HepG2 (cell line): ENCODE measurements around the gene KCNB1. TPM values are rescaled to one million over a fixed set of nuclear protein-coding genes. Genes with fewer than 3 reads are reported as not detected.

Source experiments
- ATAC-seq: fragments of 200-7000 bp; cut with Tn5 transposase; 3 replicates; pipeline ENCODE4 v1.9.1; 2020; ENCODE audit warnings: mild to moderate bottlenecking, moderate library complexity
- BruUV-seq: library from RNA; stranded (reverse); fragments of 400-500 nt; replicated peaks from 2 replicates; lab custom pipeline; 2021; lab: Mats Ljungman, UMichigan
- CTCF ChIA-PET: fragments of 300-600 bp; formaldehyde crosslinking; extraction: SDS; loops from one replicate; lab custom pipeline; 2021; ENCODE audit warnings: low total read pairs, inconsistent platforms, low intra/inter-chr PET ratio; lab: Yijun Ruan, JAX
- POLR2A ChIA-PET: fragments of 350-600 bp; sonication (Branson Sonifier 250); formaldehyde crosslinking; loops from one replicate; lab custom pipeline; 2020; ENCODE audit warnings: antibody characterized with exemption, inconsistent platforms; lab: Yijun Ruan, JAX
- DNase-seq: peaks from one replicate; pipeline ENCODE4 v3.0.0-alpha.2; 2015; ENCODE audit warnings: low spot score
- FAIRE-seq: peaks from 3 replicates; lab custom pipeline; 2011; peaks lifted over from hg19 to GRCh38; lab: Jason Lieb, UNC
- H2AFZ ChIP-seq: one replicate; pipeline ENCODE4 v1.6.1; 2011; ENCODE audit warnings: low read length, inconsistent platforms
- H3K27ac ChIP-seq: fragments of 300-600 bp; 3 replicates; pipeline ENCODE4 v1.8.0; 2011; ENCODE audit warnings: mixed run types, mild to moderate bottlenecking, mixed read lengths, low read length, inconsistent platforms; ENCODE audit not compliant: insufficient read depth; ENCODE audit errors: extremely low read length
- H3K27me3 ChIP-seq, 2 experiments: fragments of 200-600 bp in 1 of 2; 2 replicates in 1 of 2; 3 replicates in 1 of 2; pipeline versions ENCODE4 v1.6.0 to v1.8.0; 2011; ENCODE audit warnings: low read length in 2 of 2, mild to moderate bottlenecking in 2 of 2, moderate library complexity in 2 of 2, inconsistent platforms in 1 of 2; ENCODE audit not compliant: insufficient read depth in 2 of 2, control insufficient read depth in 1 of 2
- H3K36me3 ChIP-seq, 2 experiments: fragments of 200-600 bp in 1 of 2; replicated peaks in 1 of 2; 2 replicates in 1 of 2; 3 replicates in 1 of 2; pipeline versions ENCODE4 v1.5.1 to v1.8.0; 2011; ENCODE audit warnings: low read length in 2 of 2, inconsistent platforms in 1 of 2; ENCODE audit not compliant: insufficient read depth in 2 of 2, control insufficient read depth in 1 of 2
- H3K4me1 ChIP-seq: 2 replicates; pipeline ENCODE4 v1.5.1; 2012; ENCODE audit warnings: low read length, inconsistent platforms; ENCODE audit not compliant: insufficient read depth
- H3K4me2 ChIP-seq: 2 replicates; pipeline ENCODE4 v1.6.0; 2011; ENCODE audit warnings: low read depth, low read length, inconsistent platforms
- H3K4me3 ChIP-seq, 3 experiments: fragments of 200-600 bp in 1 of 3; sonication (generic), shearing (Covaris generic) in 1 of 3; replicated peaks in 1 of 3; 2 replicates each; pipeline ENCODE4 v1.5.1; 2011 to 2016; ENCODE audit warnings: low read length in 3 of 3, inconsistent platforms in 2 of 3, low read depth in 2 of 3, mild to moderate bottlenecking in 2 of 3, control low read depth in 1 of 3, mixed read lengths in 1 of 3; ENCODE audit not compliant: insufficient read depth in 1 of 3
- H3K79me2 ChIP-seq: one replicate; pipeline ENCODE4 v1.6.1; 2011; ENCODE audit warnings: low read length, inconsistent platforms; ENCODE audit not compliant: insufficient read depth
- H3K9ac ChIP-seq: 2 replicates; pipeline ENCODE4 v1.6.0; 2011; ENCODE audit warnings: mild to moderate bottlenecking, low read depth, low read length, inconsistent platforms; ENCODE audit not compliant: insufficient read depth
- H3K9me3 ChIP-seq: 2 replicates; pipeline ENCODE4 v1.5.1; 2012; ENCODE audit warnings: mild to moderate bottlenecking, low read length
- H4K20me1 ChIP-seq: 2 replicates; pipeline ENCODE4 v1.6.0; 2011; ENCODE audit warnings: inconsistent platforms, mild to moderate bottlenecking, low read length, moderate library complexity; ENCODE audit not compliant: insufficient read depth
- CSRNP1 ChIP-seq: sonication (generic); formaldehyde crosslinking; IDR thresholded peaks from 2 replicates; pipeline ENCODE4 v1.8.1; 2023; ENCODE audit warnings: mild to moderate bottlenecking, missing genetic modification reagents
- ZFP36L1 ChIP-seq: sonication (generic); formaldehyde crosslinking; IDR thresholded peaks from 2 replicates; pipeline ENCODE4 v1.8.0; 2022; ENCODE audit warnings: mild to moderate bottlenecking, missing genetic modification reagents, moderate library complexity
- ZNF766 ChIP-seq: sonication (generic); formaldehyde crosslinking; IDR thresholded peaks from 2 replicates; pipeline ENCODE4 v1.5.0; 2020; ENCODE audit warnings: missing genetic modification reagents, borderline replicate concordance
- ZSCAN30 ChIP-seq: sonication (generic); formaldehyde crosslinking; IDR thresholded peaks from 2 replicates; pipeline ENCODE4 v1.5.0; 2020; ENCODE audit warnings: mild to moderate bottlenecking, missing genetic modification reagents
- WGBS: methylation state at CpG from one replicate; pipeline ENCODE4 v1.1.6; 2017; ENCODE audit warnings: low lambda C conversion rate; 5-methylcytosine and 5-hydroxymethylcytosine counted together
- in situ Hi-C: cut with HindIII; loops from 2 replicates; pipeline ENCODE4 v1.10.0; 2017; ENCODE audit warnings: low pct_unique_long_range_greater_than_20kb; ENCODE audit not compliant: extremely low pct_ligation_motif_present
- intact Hi-C: fragments of 100-400 bp; cut with micrococcal nuclease; formaldehyde crosslinking; loops from one replicate; pipeline ENCODE4 v1.10.0; 2022; ENCODE audit not compliant: unreplicated experiment
- polyA plus RNA-seq, 8 experiments: library from polyadenylated mRNA; depleted of rRNA in 3 of 8; stranded (reverse) in 7 of 8; unstranded in 1 of 8; fragments of >200 nt; fragmentation: Illumina TruSeq in 4 of 8; extraction: Trizol in 4 of 8; gene quantifications; 2 replicates each; pipeline versions ENCODE4 v1.2.1 to v1.2.3, GENCODE V29; 2011 to 2016; ENCODE audit warnings: low read depth in 4 of 8, missing spikeins in 1 of 8, mixed read lengths in 1 of 8; ENCODE audit not compliant: insufficient read depth in 1 of 8
- total RNA-seq, 5 experiments: library from RNA; depleted of rRNA; stranded (reverse); fragments of >200 nt; fragmentation: Illumina TruSeq; extraction: Trizol; gene quantifications; 2 replicates each; pipeline ENCODE4 v1.2.3, GENCODE V29; 2016; ENCODE audit warnings: low read depth in 1 of 5

KCNB1 gene
- total and polyA plus RNA-seq, 2 of the 13 experiments (the other 11 are each of a cell fraction or from before 2014, with no cell fraction given): 0.02 TPM; not detected in 1

GRCh38 chr20:49335476-49335875, 147.0 kb downstream of the KCNB1 start:
- no peaks in the 10 kb centered on the region for H3K36me3 ChIP-seq
- FAIRE-seq (no peak), DNase-seq (no peak), ATAC-seq (no peak; the same call in 2 of the 3 replicates)
- no peaks in the 10 kb centered on the region for H3K4me1 ChIP-seq
- no peaks in the 10 kb centered on the region for H3K79me2 ChIP-seq
- no peak overlapping the region for H3K27ac ChIP-seq
- ChIA-PET POLR2A (no interaction called here), CTCF (interaction anchor here (1.4 to 9.1 kb wide), 5 partner anchors 147 to 553 kb away, joined by 6 to 198 read pairs (median 134); partner anchors contain the start of gene KCNB1)
- peaks cover 1 to 27% of the 10 kb centered on the region in 2 experiments; a peak in 2 of 5 replicates for H3K27me3 ChIP-seq
- WGBS: 31% methylated on average over 12 of the region's 12 CpGs
- in situ Hi-C loops: loop anchor here (25.0 kb wide), 1 partner anchor 552 kb away; no protein-coding TSS in a partner anchor
- no peaks in the 10 kb centered on the region; the same call in 1 of the 2 replicates for H4K20me1 ChIP-seq
- no TSS peak for BruUV-seq
- H2AFZ ChIP-seq: no peak overlapping the region
- H3K9ac ChIP-seq: no peak overlapping the region
- intact Hi-C loops: loop anchor here (10.0 kb wide), 1 partner anchor 269 kb away; no protein-coding TSS in a partner anchor
- H3K9me3 ChIP-seq: no peaks in the 10 kb centered on the region
- no peak for TF ChIP-seq ZSCAN30 (CRISPR knock-in tag)
- no peak for TF ChIP-seq CSRNP1 (CRISPR knock-in tag)
- TF ChIP-seq ZFP36L1: no peak
- TF ChIP-seq ZNF766 (CRISPR knock-in tag): no peak
- H3K4me3 ChIP-seq: no peak overlapping the region
- H3K4me2 ChIP-seq: no peak overlapping the region
